ENCODE data around the gene PCID2. TPM values are rescaled to one million over a fixed set of nuclear protein-coding genes. Genes with fewer than 3 reads are reported as not detected.
A peak's percentile ranks its signal among the peaks of the same experiment; 100 is the strongest.
"Not testable (repeated sequence)": the region's sequence is repeated elsewhere in the genome, so short reads cannot be mapped to it uniquely, and the experiment has no call there.

PCID2 gene
- polyA plus RNA-seq, 4 donors, result 53.2 to 67.5 (median 58.6) TPM

GRCh38 chr13:113167575-113167974 lies 40.9 kb downstream of the PCID2 start:
- DNase-seq (ENCODE audit: low read depth in 4 of 4, low spot score in 3 of 4), result no peak

GRCh38 chr13:113167155-113167554 lies 41.3 kb downstream of the PCID2 start:
- no peak for DNase-seq (ENCODE audit: low read depth in 4 of 4, low spot score in 3 of 4)

GRCh38 chr13:113166681-113167080 lies 41.8 kb downstream of the PCID2 start:
- DNase-seq (ENCODE audit: low read depth in 4 of 4, low spot score in 3 of 4), result no peak

- no peak for DNase-seq (ENCODE audit: low read depth in 4 of 4, low spot score in 3 of 4)
These were observed 42.2 kb downstream of the PCID2 start for GRCh38 chr13:113166266-113166665.

GRCh38 chr13:113164492-113164891 lies 44.0 kb downstream of the PCID2 start:
- no peak for DNase-seq (ENCODE audit: low read depth in 4 of 4, low spot score in 3 of 4)

- no peak for DNase-seq (ENCODE audit: low read depth in 4 of 4, low spot score in 3 of 4)
These were observed 45.4 kb downstream of the PCID2 start for GRCh38 chr13:113162783-113163685.

- DNase-seq (ENCODE audit: low read depth in 4 of 4, low spot score in 3 of 4), result not testable (repeated sequence)
These were observed 46.5 kb downstream of the PCID2 start for GRCh38 chr13:113161975-113162374.

GRCh38 chr13:113161433-113161832 lies 47.0 kb downstream of the PCID2 start:
- no peak for DNase-seq (ENCODE audit: low read depth in 4 of 4, low spot score in 3 of 4)

- no peak for DNase-seq (ENCODE audit: low read depth in 4 of 4, low spot score in 3 of 4)
These were observed 47.5 kb downstream of the PCID2 start for GRCh38 chr13:113160983-113161382.

- no peak for DNase-seq (ENCODE audit: low read depth in 4 of 4, low spot score in 3 of 4)
These were observed 48.8 kb downstream of the PCID2 start for GRCh38 chr13:113159701-113160100.

- DNase-seq (ENCODE audit: low read depth in 4 of 4, low spot score in 3 of 4), result no peak
These were observed 49.5 kb downstream of the PCID2 start for GRCh38 chr13:113158946-113159345.

- no peak for DNase-seq (ENCODE audit: low read depth in 4 of 4, low spot score in 3 of 4)
These were observed 50.3 kb downstream of the PCID2 start, which contains the start of gene PROZ for GRCh38 chr13:113157929-113158747. TSS of gene PROZ (plus strand) at chr13:113158648. CDS start at chr13:113158661, 13 bp downstream.

- DNase-seq (ENCODE audit: low read depth in 4 of 4, low spot score in 3 of 4), result no peak
These were observed 51.1 kb downstream of the PCID2 start for GRCh38 chr13:113157206-113157928.

GRCh38 chr13:113155982-113156655 lies 52.4 kb downstream of the PCID2 start:
- DNase-seq (ENCODE audit: low read depth in 4 of 4, low spot score in 3 of 4), result no peak

- DNase-seq (ENCODE audit: low read depth in 4 of 4, low spot score in 3 of 4), result no peak
These were observed 53.3 kb downstream of the PCID2 start for GRCh38 chr13:113155201-113155600.

GRCh38 chr13:113153810-113154748 lies 54.4 kb downstream of the PCID2 start:
- DNase-seq (ENCODE audit: low read depth in 4 of 4, low spot score in 3 of 4), result peak in 1 of 4 donors; percentile 29

GRCh38 chr13:113152984-113153809 lies 55.3 kb downstream of the PCID2 start:
- DNase-seq (ENCODE audit: low read depth in 4 of 4, low spot score in 3 of 4), result no peak

GRCh38 chr13:113152691-113152983 lies 55.8 kb downstream of the PCID2 start:
- no peak for DNase-seq (ENCODE audit: low read depth in 4 of 4, low spot score in 3 of 4)
